HG02981 (cell line): ENCODE results near the gene LARP1B.
A peak's percentile ranks its signal among the peaks of the same experiment; 100 is the strongest.
"Not testable (repeated sequence)": the region's sequence is repeated elsewhere in the genome, so short reads cannot be mapped to it uniquely, and the experiment has no call there.

Experiments
- ATAC-seq: cut with Tn5 transposase; IDR thresholded peaks from one replicate; pipeline ENCODE4 v1.9.1; 2021; ENCODE audit warnings: mild to moderate bottlenecking, moderate library complexity; ENCODE audit not compliant: unreplicated experiment

Gene LARP1B

GRCh38 chr4:128060699-128061565 is at the start of gene LARP1B:
TSS of gene LARP1B (plus strand) at chr4:128061312. CDS start at chr4:128074952, 13,640 bp downstream.
- peak; percentile 87 for ATAC-seq

DNA sequence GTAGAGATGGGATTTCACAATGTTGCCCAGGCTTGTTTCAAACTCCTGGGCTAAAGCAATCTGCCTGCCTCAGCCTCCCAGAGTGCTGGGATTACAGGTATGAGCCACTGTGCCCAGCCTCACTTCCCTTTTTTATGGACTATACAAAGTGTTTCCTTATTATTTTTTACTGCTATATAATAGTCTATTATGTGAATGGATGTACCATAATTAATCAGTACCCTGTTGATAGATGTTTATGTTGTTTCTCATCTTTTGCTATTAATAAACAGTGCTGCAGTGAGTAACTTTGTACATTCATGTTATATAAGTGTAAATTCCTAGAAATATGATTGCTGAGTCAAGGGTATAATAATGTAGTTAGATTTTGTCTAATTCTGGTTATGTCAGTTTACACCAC is 35.8 kb upstream of the LARP1B start:
- no peak for ATAC-seq

DNA sequence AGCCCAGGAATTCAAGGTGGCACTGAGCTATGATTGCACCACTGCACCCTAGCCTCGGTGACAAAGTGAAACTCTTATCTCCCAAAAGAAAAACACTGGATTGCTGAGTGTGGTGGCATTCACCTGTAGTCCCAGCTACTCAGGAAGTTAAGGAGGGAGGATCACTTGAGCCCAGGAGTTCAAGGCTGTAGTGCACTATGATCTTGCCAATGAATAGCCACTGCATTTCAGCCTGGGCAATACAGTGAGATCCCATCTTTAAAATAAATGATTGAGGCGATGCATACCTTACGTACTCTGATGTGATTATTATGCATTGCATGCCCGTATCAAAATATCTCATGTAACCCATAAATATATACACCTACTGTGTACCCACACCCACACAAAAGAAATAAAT is 31.2 kb upstream of the LARP1B start:
- ATAC-seq, result no peak

GRCh38 chr4:128031756-128032384 is 29.2 kb upstream of the LARP1B start:
- ATAC-seq, result no peak

DNA sequence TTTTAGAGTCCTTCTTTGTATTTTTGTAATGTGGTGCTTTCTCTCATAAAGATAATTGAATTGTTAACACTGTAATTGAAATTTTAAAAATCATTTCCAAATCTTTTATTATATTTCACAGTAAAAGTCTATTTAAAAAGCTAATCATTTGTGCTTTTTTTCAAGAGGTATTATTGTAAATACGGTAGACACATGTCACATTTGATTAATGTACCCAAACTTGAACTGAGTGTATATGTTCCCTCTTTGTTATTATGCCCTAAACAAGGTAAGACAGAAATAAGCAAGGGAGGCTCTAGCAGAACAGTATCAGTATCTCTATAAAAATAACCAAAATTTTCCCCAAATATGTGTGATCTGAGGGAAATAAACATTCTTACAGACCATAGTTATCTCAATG is 21.5 kb upstream of the LARP1B start:
- ATAC-seq, result no peak

DNA sequence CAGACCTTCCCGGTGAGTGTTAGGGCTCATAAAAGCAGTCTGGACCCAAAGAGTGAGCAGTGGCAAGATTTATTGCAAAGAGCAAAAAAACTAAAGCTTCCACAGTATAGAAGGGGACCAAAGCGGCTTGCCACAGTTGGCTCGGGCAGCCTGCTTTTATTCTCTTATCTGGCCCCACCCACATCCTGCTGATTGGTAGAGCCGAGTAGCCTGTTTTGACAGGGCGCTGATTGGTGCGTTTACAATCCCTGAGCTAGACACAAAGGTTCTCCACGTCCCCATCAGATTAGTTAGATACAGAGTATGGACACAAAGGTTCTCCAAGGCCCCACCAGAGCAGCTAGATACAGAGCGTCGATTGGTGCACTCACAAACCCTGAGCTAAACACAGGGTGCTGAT is 14.1 kb upstream of the LARP1B start:
- ATAC-seq, result not testable (repeated sequence)

DNA sequence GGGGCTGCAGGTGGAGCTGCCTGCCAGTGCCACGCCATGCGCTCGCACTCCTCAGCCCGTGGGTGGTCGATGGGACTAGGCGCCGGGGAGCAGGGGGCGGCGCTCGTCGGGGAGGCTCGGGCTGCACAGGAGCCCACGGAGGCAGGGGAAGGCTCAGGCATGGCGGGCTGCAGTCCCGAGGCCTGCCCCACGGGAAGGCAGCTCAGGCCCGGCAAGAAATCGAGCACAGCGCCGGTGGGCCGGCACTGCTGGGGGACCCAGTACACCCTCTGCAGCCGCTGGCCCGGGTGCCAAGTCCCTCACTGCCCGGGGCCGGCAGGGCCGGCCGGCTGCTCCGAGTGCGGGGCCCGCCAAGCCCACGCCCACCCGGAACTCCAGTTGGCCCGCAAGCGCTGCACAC is 13.6 kb upstream of the LARP1B start:
- not testable (repeated sequence) for ATAC-seq

DNA sequence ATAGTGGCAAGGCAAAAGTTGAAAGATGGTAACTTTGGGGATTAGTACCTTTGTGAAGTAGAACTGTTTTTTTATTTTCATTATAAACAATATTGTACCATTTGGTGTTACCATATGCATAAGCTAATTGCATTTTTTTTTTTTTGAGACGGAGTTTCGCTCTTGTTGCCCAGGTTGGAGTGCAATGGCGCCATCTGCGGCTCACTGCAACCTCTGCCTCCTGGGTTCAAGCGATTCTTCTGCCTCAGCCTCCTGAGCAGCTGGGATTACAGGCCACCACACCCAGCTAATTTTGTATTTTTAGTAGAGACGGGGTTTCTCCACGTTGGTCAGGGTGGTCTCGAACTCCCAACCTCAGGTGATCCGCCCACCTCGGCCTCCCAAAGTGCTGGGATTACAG is 9.9 kb upstream of the LARP1B start:
- ATAC-seq, result not testable (repeated sequence)

GRCh38 chr4:128054907-128055306 is 6.2 kb upstream of the LARP1B start:
- ATAC-seq, result not testable (repeated sequence)

- not testable (repeated sequence) for ATAC-seq
These were observed 5.5 kb upstream of the LARP1B start for GRCh38 chr4:128055441-128056206.

GRCh38 chr4:128056396-128056795 is 4.7 kb upstream of the LARP1B start:
- no peak for ATAC-seq

- no peak for ATAC-seq
These were observed 902 bp upstream of the LARP1B start for GRCh38 chr4:128060121-128060698.

- ATAC-seq, result peak; percentile 35
These were observed 739 bp downstream of the LARP1B start for GRCh38 chr4:128061566-128062536.

GRCh38 chr4:128066453-128066820 is 5.3 kb downstream of the LARP1B start:
- ATAC-seq, result not testable (repeated sequence)

GRCh38 chr4:128068918-128069317 is 7.8 kb downstream of the LARP1B start:
- ATAC-seq, result peak; percentile 48

- ATAC-seq, result no peak
These were observed 15.4 kb downstream of the LARP1B start for GRCh38 chr4:128076464-128076863.

- ATAC-seq, result not testable (repeated sequence)
These were observed 34.2 kb downstream of the LARP1B start for GRCh38 chr4:128095293-128095692.

- ATAC-seq, result no peak
These were observed 46.7 kb downstream of the LARP1B start for GRCh38 chr4:128107766-128108165.

- no peak for ATAC-seq
These were observed 61.9 kb downstream of the LARP1B start for GRCh38 chr4:128123036-128123435.

GRCh38 chr4:128130621-128131020 is 69.5 kb downstream of the LARP1B start:
- ATAC-seq, result no peak
